ENCODE measurements around the gene TMEM238. TPM values are rescaled to one million over a fixed set of nuclear protein-coding genes. Genes with fewer than 3 reads are reported as not detected.

The TMEM238 gene
- total RNA-seq, 2 donors from 2014 or later: 1.2 TPM; not detected in 1

GRCh38 chr19:55383279-55384130, 587 bp downstream of the TMEM238 start:
- Histone ChIP-seq H3K4me3 (peak overlapping the region; percentile 40 to 82), H3K4me1 (peaks cover 0 to 41% of the 10 kb centered on the region in 2 donors)

GRCh38 chr19:55382522-55383054, 1.5 kb downstream of the TMEM238 start:
- no peak overlapping the region for H3K4me3 ChIP-seq
- H3K9me3 ChIP-seq: no peaks in the 10 kb centered on the region
- no peaks in the 10 kb centered on the region for H3K27me3 ChIP-seq
- H3K36me3 ChIP-seq: peaks cover 7% of the 10 kb centered on the region
- peaks cover 0 to 35% of the 10 kb centered on the region in 2 donors for H3K4me1 ChIP-seq
- TF ChIP-seq, protein P1, sequence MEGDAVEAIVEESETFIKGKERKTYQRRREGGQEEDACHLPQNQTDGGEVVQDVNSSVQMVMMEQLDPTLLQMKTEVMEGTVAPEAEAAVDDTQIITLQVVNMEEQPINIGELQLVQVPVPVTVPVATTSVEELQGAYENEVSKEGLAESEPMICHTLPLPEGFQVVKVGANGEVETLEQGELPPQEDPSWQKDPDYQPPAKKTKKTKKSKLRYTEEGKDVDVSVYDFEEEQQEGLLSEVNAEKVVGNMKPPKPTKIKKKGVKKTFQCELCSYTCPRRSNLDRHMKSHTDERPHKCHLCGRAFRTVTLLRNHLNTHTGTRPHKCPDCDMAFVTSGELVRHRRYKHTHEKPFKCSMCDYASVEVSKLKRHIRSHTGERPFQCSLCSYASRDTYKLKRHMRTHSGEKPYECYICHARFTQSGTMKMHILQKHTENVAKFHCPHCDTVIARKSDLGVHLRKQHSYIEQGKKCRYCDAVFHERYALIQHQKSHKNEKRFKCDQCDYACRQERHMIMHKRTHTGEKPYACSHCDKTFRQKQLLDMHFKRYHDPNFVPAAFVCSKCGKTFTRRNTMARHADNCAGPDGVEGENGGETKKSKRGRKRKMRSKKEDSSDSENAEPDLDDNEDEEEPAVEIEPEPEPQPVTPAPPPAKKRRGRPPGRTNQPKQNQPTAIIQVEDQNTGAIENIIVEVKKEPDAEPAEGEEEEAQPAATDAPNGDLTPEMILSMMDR (IDR thresholded peaks at IDR 0.05): no peak
- no peak for DNase-seq (ENCODE audit: low spot score)
- no peak overlapping the region for H3K27ac ChIP-seq

More at GRCh38 chr19:55383279-55384130, 587 bp downstream of the TMEM238 start:
- TF ChIP-seq, protein P1 (IDR thresholded peaks at IDR 0.05): peak in 1 of 2 donors; percentile 45
- Histone ChIP-seq H3K9me3 (no peaks in the 10 kb centered on the region), H3K27ac (peak overlapping the region; percentile 60 to 92), H3K27me3 (no peaks in the 10 kb centered on the region), H3K36me3 (peaks cover 16% of the 10 kb centered on the region)
- no peak for DNase-seq (ENCODE audit: low spot score)

DNA sequence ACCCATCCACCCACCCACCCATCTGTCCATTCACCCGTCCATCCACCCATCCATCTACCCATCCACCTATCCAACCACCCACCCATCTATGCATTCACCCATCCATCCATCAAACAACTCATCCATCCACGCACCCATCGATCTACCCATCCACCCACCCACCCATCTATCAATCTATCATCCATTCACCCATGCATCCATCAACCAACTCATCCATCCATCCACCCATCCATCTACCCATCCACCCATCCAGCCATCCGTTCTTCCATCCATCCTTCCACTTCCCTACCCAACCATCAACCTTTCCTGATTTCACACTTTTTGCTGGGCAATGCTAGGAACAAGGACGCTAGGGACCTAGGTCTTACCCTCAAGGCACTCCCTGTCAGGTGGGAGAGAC, 2.1 kb downstream of the TMEM238 start:
- Histone ChIP-seq H3K27me3 (no peaks in the 10 kb centered on the region), H3K4me3 (no peak overlapping the region), H3K27ac (no peak overlapping the region), H3K36me3 (peaks cover under 1% of the 10 kb centered on the region), H3K9me3 (no peaks in the 10 kb centered on the region), H3K4me1 (peaks cover 0 to 33% of the 10 kb centered on the region in 2 donors)
- DNase-seq (ENCODE audit: low spot score): no peak
- TF ChIP-seq, protein P1 (IDR thresholded peaks at IDR 0.05): no peak

DNA sequence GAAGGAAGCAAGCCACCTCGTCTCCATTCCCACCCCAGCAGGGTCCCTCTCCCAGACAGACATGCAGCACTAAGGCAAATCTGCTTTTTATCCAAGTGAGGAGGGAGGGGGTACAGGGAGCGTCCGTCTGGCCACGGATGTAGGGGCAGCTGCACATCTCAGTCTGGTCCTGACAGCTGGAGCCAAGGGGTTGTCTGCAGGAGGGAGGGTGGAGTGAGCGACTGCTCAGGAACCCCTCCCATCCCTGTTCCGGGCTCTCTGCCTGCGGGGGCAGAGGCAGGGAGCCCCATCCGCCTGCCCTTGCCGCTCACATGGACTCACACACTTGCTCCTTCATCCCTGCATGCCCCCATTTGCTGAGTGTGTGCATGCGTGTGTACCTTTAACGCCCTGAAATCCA, 4.9 kb downstream of the TMEM238 start:
- Histone ChIP-seq H3K27me3 (peaks cover 0 to 15% of the 10 kb centered on the region in 2 donors), H3K4me3 (no peak overlapping the region), H3K4me1 (peaks cover 0 to 16% of the 10 kb centered on the region in 2 donors), H3K36me3 (no peaks in the 10 kb centered on the region), H3K9me3 (no peaks in the 10 kb centered on the region), H3K27ac (no peak overlapping the region)
- DNase-seq (ENCODE audit: low spot score): no peak
- TF ChIP-seq, protein P1 (IDR thresholded peaks at IDR 0.05): no peak

DNA sequence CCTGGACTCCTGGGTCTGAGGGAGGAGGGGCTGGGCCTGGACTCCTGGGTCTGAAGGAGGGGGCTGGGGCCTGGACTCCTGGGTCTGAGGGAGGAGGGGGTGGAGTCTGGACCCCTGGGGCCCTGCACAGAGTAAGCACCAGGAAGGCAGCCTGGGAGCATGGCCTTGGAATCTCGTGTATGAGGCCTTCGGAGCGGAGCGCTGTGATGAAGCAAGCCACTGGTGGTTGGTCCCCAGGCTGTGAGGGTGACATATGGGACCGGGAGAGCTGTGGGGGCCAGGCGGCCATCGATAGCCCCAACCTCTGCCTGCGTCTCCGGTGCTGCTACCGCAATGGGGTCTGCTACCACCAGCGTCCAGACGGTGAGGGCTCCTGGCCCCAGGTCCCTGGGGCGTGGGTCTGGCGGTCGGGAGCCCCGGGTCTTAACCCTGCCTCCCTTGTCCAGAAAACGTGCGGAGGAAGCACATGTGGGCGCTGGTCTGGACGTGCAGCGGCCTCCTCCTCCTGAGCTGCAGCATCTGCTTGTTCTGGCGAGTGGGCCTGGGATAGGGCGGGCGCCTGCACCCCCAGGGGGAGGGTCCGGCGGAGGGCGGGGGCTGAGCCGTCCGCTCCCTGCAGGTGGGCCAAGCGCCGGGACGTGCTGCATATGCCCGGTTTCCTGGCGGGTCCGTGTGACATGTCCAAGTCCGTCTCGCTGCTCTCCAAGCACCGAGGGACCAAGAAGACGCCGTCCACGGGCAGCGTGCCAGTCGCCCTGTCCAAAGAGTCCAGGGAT, 6.5 kb downstream of the TMEM238 start:
- TF ChIP-seq, protein P1 (IDR thresholded peaks at IDR 0.05): no peak
- Histone ChIP-seq H3K9me3 (no peaks in the 10 kb centered on the region), H3K4me1 (peaks cover 0 to 7% of the 10 kb centered on the region in 2 donors), H3K4me3 (no peak overlapping the region), H3K36me3 (no peaks in the 10 kb centered on the region), H3K27me3 (peaks cover 3 to 25% of the 10 kb centered on the region in 2 donors), H3K27ac (no peak overlapping the region)
- DNase-seq (ENCODE audit: low spot score): no peak

Data from right atrium auricular region (tissue), 2 donors.